H9 (cell line): ENCODE measurements around the gene ARL13B. TPM values are rescaled to one million over a fixed set of nuclear protein-coding genes. Genes with fewer than 3 reads are reported as not detected.

Experiments
- DNase-seq: peaks from one replicate; pipeline ENCODE4 v3.0.0-alpha.2; 2017
- H2AFZ ChIP-seq: one replicate; pipeline ENCODE4 v1.6.1; 2013; ENCODE audit warnings: mild to moderate bottlenecking, low read length, control low read depth, moderate library complexity
- H2AK5ac ChIP-seq: 2 replicates; pipeline ENCODE4 v1.6.1; 2013; ENCODE audit warnings: low read length, control low read depth, mixed read lengths; ENCODE audit not compliant: insufficient read length
- H2BK120ac ChIP-seq: one replicate; pipeline ENCODE4 v1.6.1; 2013; ENCODE audit warnings: low read depth, mild to moderate bottlenecking, low read length, control low read depth, inconsistent platforms; ENCODE audit not compliant: poor library complexity, severe bottlenecking
- H2BK12ac ChIP-seq: 2 replicates; pipeline ENCODE4 v1.6.1; 2013; ENCODE audit warnings: low read length, control low read depth, mixed read lengths, low read depth; ENCODE audit not compliant: insufficient read length
- H2BK15ac ChIP-seq: 2 replicates; pipeline ENCODE4 v1.6.1; 2013; ENCODE audit warnings: low read depth, low read length, control low read depth
- H2BK20ac ChIP-seq: one replicate; pipeline ENCODE4 v1.6.1; 2013; ENCODE audit warnings: low read depth, mild to moderate bottlenecking, low read length, control low read depth, inconsistent platforms; ENCODE audit not compliant: poor library complexity, severe bottlenecking
- H2BK5ac ChIP-seq: 2 replicates; pipeline ENCODE4 v1.6.1; 2013; ENCODE audit warnings: low read length, control low read depth, mixed read lengths; ENCODE audit not compliant: insufficient read length
- H3K14ac ChIP-seq: 2 replicates; pipeline ENCODE4 v1.6.1; 2013; ENCODE audit warnings: low read length, control low read depth; ENCODE audit not compliant: insufficient read depth
- H3K18ac ChIP-seq: 2 replicates; pipeline ENCODE4 v1.6.1; 2013; ENCODE audit warnings: low read depth, mild to moderate bottlenecking, mixed read lengths, low read length, control low read depth; ENCODE audit not compliant: insufficient read length
- H3K23ac ChIP-seq: 2 replicates; pipeline ENCODE4 v1.6.1; 2013; ENCODE audit warnings: low read length, control low read depth, mixed read lengths, low read depth; ENCODE audit not compliant: insufficient read length
- H3K23me2 ChIP-seq: 2 replicates; pipeline ENCODE4 v1.6.1; 2013; ENCODE audit warnings: low read depth, mild to moderate bottlenecking, mixed read lengths, low read length, control low read depth; ENCODE audit not compliant: insufficient read length, poor library complexity, severe bottlenecking
- H3K27ac ChIP-seq: 2 replicates; pipeline ENCODE4 v1.5.1; 2013; ENCODE audit warnings: low read length, control low read depth, mixed read lengths, low read depth; ENCODE audit not compliant: insufficient read length
- H3K27me3 ChIP-seq: 2 replicates; pipeline ENCODE4 v1.6.1; 2013; ENCODE audit warnings: low read length, control low read depth, inconsistent platforms; ENCODE audit not compliant: insufficient read depth
- H3K4ac ChIP-seq: 2 replicates; pipeline ENCODE4 v1.6.1; 2013; ENCODE audit warnings: low read depth, mild to moderate bottlenecking, control low read depth, inconsistent platforms, low read length, moderate library complexity
- H3K4me1 ChIP-seq: 2 replicates; pipeline ENCODE4 v1.6.1; 2013; ENCODE audit warnings: low read length, control low read depth, inconsistent platforms; ENCODE audit not compliant: insufficient read depth
- H3K4me2 ChIP-seq: 2 replicates; pipeline ENCODE4 v1.6.1; 2013; ENCODE audit warnings: low read length, control low read depth, mixed read lengths; ENCODE audit not compliant: insufficient read length, insufficient read depth
- H3K56ac ChIP-seq: 2 replicates; pipeline ENCODE4 v1.6.1; 2013; ENCODE audit warnings: low read depth, mild to moderate bottlenecking, mixed read lengths, low read length, control low read depth; ENCODE audit not compliant: insufficient read length
- H3K79me1 ChIP-seq: 2 replicates; pipeline ENCODE4 v1.6.1; 2013; ENCODE audit warnings: low read depth, mild to moderate bottlenecking, moderate library complexity, low read length, control low read depth, inconsistent platforms; ENCODE audit not compliant: insufficient read depth, poor library complexity, severe bottlenecking
- H3K79me2 ChIP-seq: 2 replicates; pipeline ENCODE4 v1.6.1; 2013; ENCODE audit warnings: low read length, control low read depth, inconsistent platforms; ENCODE audit not compliant: insufficient read depth
- H3K9ac ChIP-seq: 2 replicates; pipeline ENCODE4 v1.6.1; 2013; ENCODE audit warnings: low read length, control low read depth, mixed read lengths; ENCODE audit not compliant: insufficient read length; ENCODE audit errors: extremely low read depth
- H3K9me3 ChIP-seq: one replicate; pipeline ENCODE4 v1.6.1; 2013; ENCODE audit warnings: low read depth, low read length, inconsistent platforms; ENCODE audit not compliant: control insufficient read depth
- H3T11ph ChIP-seq: one replicate; pipeline ENCODE4 v1.6.1; 2013; ENCODE audit warnings: mild to moderate bottlenecking, low read length, control low read depth, inconsistent platforms
- H4K20me1 ChIP-seq: one replicate; pipeline ENCODE4 v1.6.1; 2013; ENCODE audit not compliant: control insufficient read depth, insufficient read length, insufficient read depth
- H4K5ac ChIP-seq: 2 replicates; pipeline ENCODE4 v1.6.1; 2013; ENCODE audit warnings: low read depth, mild to moderate bottlenecking, mixed read lengths, low read length, control low read depth; ENCODE audit not compliant: insufficient read length
- H4K8ac ChIP-seq: replicated peaks from 2 replicates; pipeline ENCODE4 v1.6.1; 2013; ENCODE audit warnings: low read length, control low read depth, mixed read lengths, low read depth; ENCODE audit not compliant: insufficient read length
- H4K91ac ChIP-seq: 2 replicates; pipeline ENCODE4 v1.6.1; 2013; ENCODE audit warnings: low read depth, mild to moderate bottlenecking, moderate library complexity, mixed read lengths, low read length, control low read depth; ENCODE audit not compliant: insufficient read length
- H3K27ac Mint-ChIP-seq, 3 experiments: 2 replicates in 2 of 3; 3 replicates in 1 of 3; pipeline ENCODE4 v1.8.0; 2020 to 2021; ENCODE audit warnings: mixed read lengths in 3 of 3, mild to moderate bottlenecking in 1 of 3, moderate library complexity in 1 of 3
- H3K27me3 Mint-ChIP-seq: 2 replicates; pipeline ENCODE4 v1.8.0; 2021; ENCODE audit warnings: low read depth, mild to moderate bottlenecking, moderate library complexity, mixed read lengths
- H3K36me3 Mint-ChIP-seq, 3 experiments: 2 replicates in 2 of 3; 3 replicates in 1 of 3; pipeline ENCODE4 v1.8.0; 2020 to 2021; ENCODE audit warnings: low read depth in 3 of 3, mixed read lengths in 3 of 3; ENCODE audit not compliant: insufficient read depth in 1 of 3
- H3K4me1 Mint-ChIP-seq, 2 experiments: 2 replicates each; pipeline ENCODE4 v1.8.0; 2020; ENCODE audit warnings: mixed read lengths in 2 of 2
- H3K4me3 Mint-ChIP-seq, 2 experiments: 2 replicates in 1 of 2; 3 replicates in 1 of 2; pipeline ENCODE4 v1.8.0; 2020 to 2021; ENCODE audit warnings: mild to moderate bottlenecking in 2 of 2, mixed read lengths in 2 of 2, moderate library complexity in 1 of 2
- H3K9me3 Mint-ChIP-seq, 2 experiments: 2 replicates in 1 of 2; 3 replicates in 1 of 2; pipeline ENCODE4 v1.8.0; 2020; ENCODE audit warnings: mild to moderate bottlenecking in 2 of 2, mixed read lengths in 2 of 2, moderate library complexity in 1 of 2
- WGBS: extraction: QIAGEN DNeasy Blood & Tissue Kit; methylation state at CpG from one replicate; pipeline ENCODE4 v1.1.7; 2013; ENCODE audit warnings: missing lambda C conversion rate, low lambda C conversion rate, mixed read lengths; ENCODE audit not compliant: insufficient read length; ENCODE audit errors: extremely low coverage; 5-methylcytosine and 5-hydroxymethylcytosine counted together
- total RNA-seq: library from RNA; stranded (reverse); gene quantifications from 2 replicates; pipeline ENCODE4 v1.2.1, GENCODE V29; 2021
- TF ChIP-seq, protein P1 (sequence below): fragments of 200-600 bp; sonication (generic); conservative IDR thresholded peaks from 3 replicates; pipeline ENCODE4 v1.8.0; 2021; ENCODE audit warnings: antibody characterized with exemption, mild to moderate bottlenecking

The ARL13B gene
- total RNA-seq, 1 experiment from 2014 or later: 7.9 TPM

DNA sequence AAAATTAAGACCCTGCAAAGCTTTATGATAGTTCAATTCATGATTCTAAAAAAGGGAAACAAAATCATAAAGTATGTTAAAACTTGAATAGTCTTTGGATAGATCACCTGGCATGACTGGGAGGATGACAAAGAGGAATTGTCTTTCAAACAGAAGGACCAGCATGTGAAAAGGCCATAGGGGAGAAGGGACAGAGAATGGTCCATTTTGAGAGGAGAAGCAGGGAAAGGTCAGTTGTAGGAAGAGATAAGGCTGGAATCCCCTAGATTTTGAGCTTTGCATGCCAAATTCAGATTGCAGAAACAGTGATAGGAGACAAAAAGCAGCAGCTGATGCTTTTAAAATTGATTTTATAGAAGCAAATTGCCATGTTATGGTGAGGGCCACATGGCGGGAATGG lies 18.9 kb upstream of the ARL13B start:
- H3K4me1 Mint-ChIP-seq: no peaks in the 10 kb centered on the region
- Histone ChIP-seq H3K18ac (no peak overlapping the region), H3K27me3 (no peaks in the 10 kb centered on the region), H3K9me3 (peaks cover 9% of the 10 kb centered on the region), H3K4me2 (no peak overlapping the region), H3K56ac (no peak overlapping the region), H2BK120ac (no peak overlapping the region), H2AK5ac (no peak overlapping the region), H3K4me1 (no peaks in the 10 kb centered on the region), H3K14ac (no peak overlapping the region), H3K9ac (no peak overlapping the region), H3K79me2 (no peaks in the 10 kb centered on the region), H4K5ac (no peak overlapping the region), H3K23ac (no peak overlapping the region), H2BK15ac (no peak overlapping the region), H2AFZ (no peak overlapping the region), H2BK20ac (no peak overlapping the region), H4K91ac (no peak overlapping the region), H3T11ph (no peak overlapping the region), H2BK5ac (no peak overlapping the region), H4K20me1 (no peaks in the 10 kb centered on the region), H3K4ac (no peak overlapping the region), H2BK12ac (no peak overlapping the region), H3K27ac (no peak overlapping the region), H3K79me1 (no peaks in the 10 kb centered on the region), H4K8ac (no peak overlapping the region), H3K23me2 (no peaks in the 10 kb centered on the region)
- H3K36me3 Mint-ChIP-seq: peaks cover 0 to 20% (median 15%) of the 10 kb centered on the region in 3 experiments; a peak in 4 of 7 replicates
- TF ChIP-seq, protein P1, sequence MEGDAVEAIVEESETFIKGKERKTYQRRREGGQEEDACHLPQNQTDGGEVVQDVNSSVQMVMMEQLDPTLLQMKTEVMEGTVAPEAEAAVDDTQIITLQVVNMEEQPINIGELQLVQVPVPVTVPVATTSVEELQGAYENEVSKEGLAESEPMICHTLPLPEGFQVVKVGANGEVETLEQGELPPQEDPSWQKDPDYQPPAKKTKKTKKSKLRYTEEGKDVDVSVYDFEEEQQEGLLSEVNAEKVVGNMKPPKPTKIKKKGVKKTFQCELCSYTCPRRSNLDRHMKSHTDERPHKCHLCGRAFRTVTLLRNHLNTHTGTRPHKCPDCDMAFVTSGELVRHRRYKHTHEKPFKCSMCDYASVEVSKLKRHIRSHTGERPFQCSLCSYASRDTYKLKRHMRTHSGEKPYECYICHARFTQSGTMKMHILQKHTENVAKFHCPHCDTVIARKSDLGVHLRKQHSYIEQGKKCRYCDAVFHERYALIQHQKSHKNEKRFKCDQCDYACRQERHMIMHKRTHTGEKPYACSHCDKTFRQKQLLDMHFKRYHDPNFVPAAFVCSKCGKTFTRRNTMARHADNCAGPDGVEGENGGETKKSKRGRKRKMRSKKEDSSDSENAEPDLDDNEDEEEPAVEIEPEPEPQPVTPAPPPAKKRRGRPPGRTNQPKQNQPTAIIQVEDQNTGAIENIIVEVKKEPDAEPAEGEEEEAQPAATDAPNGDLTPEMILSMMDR: no peak
- H3K9me3 Mint-ChIP-seq: peaks cover 70 to 92% of the 10 kb centered on the region in 2 experiments
- no peak overlapping the region for H3K4me3 Mint-ChIP-seq
- no peak overlapping the region for H3K27ac Mint-ChIP-seq
- DNase-seq: no peak
- no CpG with 5 or more reads among the region's 1 CpG for WGBS
- H3K27me3 Mint-ChIP-seq: peaks cover 2% of the 10 kb centered on the region
